Measurements from ENCODE around the gene EVC2.

DNA sequence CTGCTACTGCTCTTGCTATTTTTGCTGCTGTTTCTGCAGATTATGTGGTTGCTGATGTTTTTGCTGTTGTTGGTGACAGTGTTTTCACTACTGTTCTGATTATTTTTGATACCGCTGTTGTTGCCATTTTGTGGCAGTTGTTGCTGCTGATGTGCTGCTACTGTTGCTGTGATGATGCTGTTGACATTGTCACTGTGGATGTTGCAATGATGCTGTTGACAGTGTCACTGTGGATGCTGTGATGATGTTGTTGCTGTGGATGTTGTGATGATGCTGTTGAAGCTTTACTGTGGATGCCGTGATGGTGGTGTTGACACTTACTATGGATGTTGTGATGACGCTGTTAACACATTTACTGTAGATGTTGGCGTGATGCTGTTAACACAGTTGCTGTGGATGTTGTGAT is 180.3 kb downstream of the EVC2 start:
- TF ChIP-seq, protein P1, sequence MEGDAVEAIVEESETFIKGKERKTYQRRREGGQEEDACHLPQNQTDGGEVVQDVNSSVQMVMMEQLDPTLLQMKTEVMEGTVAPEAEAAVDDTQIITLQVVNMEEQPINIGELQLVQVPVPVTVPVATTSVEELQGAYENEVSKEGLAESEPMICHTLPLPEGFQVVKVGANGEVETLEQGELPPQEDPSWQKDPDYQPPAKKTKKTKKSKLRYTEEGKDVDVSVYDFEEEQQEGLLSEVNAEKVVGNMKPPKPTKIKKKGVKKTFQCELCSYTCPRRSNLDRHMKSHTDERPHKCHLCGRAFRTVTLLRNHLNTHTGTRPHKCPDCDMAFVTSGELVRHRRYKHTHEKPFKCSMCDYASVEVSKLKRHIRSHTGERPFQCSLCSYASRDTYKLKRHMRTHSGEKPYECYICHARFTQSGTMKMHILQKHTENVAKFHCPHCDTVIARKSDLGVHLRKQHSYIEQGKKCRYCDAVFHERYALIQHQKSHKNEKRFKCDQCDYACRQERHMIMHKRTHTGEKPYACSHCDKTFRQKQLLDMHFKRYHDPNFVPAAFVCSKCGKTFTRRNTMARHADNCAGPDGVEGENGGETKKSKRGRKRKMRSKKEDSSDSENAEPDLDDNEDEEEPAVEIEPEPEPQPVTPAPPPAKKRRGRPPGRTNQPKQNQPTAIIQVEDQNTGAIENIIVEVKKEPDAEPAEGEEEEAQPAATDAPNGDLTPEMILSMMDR (IDR thresholded peaks at IDR 0.05): no peak
- no peak for TF ChIP-seq POLR2A (IDR thresholded peaks at IDR 0.05)

Measured in body of pancreas (tissue), 4 donors.